NCI-H345 (cell line): ENCODE data around the gene BRI3.

Source experiments
- DNase-seq: peaks from one replicate; lab custom pipeline; 2025; lab: John Stamatoyannopoulos, UW

The BRI3 gene

DNA sequence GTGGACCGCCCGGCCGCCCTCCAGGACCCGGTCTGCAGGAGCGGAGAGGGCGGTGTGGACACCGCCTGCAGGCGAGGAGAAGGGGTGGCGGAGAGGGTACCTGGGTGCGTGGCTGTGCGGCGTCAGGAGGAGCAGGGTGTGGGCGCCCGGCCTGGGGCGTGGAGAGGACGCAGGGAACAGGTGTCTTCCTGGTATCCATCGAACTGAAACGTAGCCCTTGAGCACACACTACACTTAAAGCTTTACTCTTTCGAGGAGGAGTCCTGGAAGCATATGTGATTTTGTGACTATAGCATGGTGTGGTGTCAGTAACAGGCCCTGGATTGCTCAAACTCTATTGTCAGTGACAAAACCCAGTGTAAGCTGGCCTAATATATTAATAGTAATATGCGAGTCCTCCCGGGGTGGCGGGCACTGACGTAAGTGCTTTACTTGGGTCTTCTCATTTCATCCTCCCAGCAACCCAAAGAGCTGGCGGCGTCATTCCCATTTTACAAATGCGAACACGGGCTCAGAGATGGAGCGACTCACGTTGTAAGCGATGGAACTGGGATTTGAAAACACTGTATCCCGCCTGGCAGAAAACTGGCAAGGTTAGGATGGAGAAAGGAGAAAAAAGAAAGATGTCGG is 28.9 kb upstream of the BRI3 start:
- no peak for DNase-seq

DNA sequence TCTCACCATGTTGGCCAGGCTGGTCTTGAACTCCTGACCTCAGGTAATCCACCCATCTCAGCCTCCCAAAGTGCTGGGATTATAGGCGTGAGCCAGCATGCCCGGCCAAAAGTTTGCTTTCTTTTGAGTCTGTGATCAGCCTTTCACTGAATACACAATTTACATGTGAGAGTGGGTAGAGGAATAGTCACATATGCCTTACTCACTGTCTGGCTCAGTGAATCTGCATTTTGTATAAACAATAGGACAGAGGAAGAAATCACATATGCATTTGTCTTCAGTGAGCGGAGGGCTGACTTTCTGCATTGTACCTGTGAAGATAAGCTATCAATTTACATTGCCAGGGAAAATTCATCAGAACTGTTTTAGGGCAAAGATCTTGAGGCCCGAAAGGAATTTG is 27.0 kb upstream of the BRI3 start:
- DNase-seq = no peak

DNA sequence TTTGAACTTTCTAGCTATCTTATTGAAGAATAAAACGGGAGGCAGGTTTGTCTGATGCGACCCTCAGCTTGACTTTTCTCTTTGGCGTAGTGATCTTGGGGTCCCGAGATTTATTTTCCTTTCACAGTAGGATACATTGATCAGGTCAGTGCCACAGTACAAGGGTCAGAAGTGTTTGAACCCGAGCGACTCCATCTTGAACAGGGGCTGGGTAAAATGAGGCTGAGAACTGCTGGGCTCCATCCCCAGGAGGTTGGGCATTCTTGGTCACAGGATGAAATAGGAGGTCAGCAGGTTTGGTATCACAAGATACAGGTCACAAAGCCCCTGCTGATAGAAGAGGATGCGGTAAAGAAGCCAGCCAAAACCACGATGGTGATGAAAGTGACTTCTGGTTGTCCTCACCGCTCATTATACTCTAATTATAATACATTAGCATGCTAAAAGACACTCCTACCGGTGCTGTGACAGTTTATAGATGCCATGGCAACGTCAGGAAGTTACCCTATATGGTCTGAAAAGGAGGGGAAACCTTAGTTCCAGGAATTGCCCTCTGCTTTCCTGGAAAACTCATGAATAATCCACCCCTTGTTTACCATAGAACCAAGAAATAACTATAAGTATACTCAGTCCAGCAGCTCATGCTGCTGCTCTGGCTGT is 26.4 kb upstream of the BRI3 start:
- DNase-seq = no peak

DNA sequence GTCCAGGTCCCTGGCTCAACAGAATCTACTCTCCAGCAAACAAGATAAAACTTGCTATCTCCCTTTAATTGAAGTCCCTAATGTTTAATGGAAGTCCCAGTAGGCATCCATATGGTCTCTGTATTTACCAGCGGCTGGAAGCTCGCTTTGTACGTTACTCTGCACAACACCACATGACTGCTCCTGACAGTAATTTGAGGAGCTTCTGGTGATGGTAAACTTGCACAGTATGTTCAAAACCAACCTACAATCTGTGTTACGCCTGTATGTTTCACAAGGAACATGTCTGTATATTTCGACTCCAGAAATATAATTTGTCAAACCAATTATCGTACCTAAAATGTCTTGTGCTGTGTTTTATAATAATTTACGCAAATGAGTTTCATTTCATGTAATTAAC is 25.1 kb upstream of the BRI3 start:
- no peak for DNase-seq

DNA sequence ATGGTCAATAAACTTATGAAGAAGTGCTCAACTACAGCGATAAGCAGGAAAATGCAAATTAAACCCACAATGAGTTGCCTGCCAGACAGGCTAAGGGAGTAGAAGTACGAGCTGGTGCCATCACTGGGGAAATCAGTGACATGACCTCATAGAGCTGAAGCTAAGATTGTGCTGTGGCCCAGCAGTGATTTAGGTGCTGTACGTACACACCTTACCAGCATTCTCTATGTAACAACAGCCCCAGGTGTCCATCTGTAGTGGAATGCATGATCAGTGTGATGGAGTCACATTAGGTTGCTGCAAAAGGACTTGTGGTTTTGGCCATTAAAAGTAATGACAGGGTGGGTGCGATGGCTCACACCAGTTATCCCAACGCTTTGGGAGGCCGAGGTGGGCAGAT is 23.8 kb upstream of the BRI3 start:
- no peak for DNase-seq

DNA sequence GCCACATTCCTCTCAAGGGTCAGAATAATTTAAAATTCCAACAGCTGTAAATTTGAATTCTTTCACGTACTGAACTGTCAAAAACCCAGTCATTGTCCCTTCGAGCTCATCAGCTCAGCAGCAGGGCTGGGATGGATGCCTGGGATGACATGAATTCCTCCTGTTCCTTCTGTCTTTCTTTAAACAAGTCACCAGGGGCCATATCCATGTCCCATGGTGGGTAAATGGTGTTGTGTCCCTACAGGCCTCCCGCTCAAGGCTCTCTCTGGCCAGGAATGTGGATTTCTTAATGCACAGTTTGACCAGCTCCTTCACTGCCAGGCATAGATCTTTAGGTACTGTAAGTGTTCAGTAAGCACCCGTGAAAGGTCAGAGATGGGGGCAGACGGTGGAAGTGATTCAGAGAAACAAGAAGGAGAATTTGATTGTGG is 15.6 kb upstream of the BRI3 start:
- DNase-seq = no peak

DNA sequence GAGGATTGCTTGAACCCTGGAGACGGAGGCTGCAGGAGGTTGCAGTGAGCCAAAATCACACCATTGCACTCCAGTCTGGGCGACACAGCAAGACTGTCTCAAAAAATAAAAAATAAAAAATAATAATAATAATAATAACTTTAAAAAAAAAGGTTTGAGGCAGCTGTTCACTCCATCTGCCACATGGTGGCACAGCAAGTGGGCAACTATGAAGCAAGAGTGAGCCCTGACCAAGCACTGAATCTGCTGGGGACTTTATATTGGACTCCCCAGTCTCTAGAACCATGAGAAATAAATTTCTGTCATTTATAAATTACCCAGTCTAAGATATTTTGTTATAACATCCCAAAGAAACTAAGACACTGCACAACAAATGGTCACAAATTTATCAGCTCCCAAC is 14.6 kb upstream of the BRI3 start:
- no peak for DNase-seq

DNA sequence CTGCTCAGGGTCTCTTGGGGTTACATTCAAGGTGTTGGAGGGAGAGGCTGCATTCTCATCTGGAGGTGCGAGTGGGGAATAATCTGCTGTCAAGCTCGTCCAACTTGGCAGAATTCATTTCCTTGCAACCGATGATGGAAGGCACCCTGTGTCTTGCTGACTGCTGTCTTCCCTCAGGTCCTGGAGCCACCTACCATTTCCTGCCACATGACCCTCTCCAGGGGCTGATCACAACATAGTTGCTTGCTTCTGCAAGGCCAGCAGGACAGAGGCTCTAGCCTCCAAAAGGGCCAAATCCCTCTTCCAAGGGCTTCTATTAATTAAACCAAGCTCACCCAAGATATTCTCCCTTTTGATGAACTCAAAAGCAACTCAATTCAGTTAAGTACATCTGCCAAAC is 14.2 kb upstream of the BRI3 start:
- no peak for DNase-seq

DNA sequence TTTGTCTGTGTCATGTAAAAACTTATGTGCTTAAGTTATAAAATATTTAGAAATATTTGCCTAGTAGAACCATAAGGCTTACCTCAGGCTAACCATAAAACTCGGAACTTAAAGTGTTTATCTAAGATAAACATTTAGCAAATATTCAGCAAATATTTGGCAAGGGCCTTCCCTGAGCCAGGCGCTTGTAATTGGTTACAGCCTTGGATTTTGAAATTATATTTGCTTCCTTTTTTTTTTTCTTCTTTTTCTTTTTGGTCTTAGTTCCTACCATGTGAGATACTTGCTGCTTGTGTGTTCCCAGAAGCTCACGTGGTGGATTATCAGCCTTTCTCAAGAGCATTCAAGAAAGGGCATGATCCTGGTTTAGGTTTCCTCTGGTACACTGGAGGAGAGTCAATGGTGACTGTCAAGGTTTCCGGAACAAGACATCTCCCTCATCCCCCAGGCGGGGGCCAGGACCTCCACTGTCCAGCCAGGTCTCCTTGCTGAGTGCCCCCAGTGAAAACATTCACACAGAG is 5.2 kb upstream of the BRI3 start:
- no peak for DNase-seq

DNA sequence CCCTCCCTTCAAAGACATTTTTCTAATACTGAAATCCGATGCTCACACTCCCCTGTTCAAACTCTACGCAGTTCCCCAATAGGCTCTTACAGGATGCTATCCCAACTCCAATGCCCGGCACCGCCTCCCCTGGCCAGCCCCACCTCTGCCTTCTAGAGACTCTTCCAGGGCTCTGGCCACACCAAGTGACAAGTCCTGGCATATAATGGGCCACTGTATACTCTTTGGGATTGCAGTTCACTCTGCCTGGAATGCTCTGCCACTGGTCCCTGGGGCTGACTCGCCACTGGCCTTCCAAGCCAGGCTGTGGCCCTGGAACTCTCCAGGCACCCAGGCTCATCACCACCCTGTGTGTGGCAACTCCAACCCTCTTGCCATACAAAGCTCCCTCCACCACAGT is 3.1 kb upstream of the BRI3 start:
- no peak for DNase-seq

DNA sequence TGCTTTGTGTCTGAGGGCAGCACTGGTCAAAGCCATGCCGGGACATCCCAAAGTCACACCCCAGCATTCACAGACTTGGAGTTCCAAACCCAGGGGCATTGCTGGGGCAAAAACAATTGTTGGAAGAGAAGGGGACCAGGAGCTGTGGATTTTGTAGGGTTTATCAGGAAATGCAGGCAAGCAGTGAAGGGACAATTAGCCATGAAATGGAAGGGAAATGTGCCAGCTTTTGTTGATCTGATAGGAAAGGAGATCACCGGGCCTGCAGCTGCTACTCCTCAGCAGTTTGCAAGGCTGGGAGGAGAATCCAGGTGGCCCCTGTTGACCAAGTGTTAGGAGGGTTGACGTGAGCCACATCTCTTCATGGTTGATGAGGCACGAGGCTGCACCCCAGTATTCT is 2.5 kb upstream of the BRI3 start:
- DNase-seq = peak; percentile 17

DNA sequence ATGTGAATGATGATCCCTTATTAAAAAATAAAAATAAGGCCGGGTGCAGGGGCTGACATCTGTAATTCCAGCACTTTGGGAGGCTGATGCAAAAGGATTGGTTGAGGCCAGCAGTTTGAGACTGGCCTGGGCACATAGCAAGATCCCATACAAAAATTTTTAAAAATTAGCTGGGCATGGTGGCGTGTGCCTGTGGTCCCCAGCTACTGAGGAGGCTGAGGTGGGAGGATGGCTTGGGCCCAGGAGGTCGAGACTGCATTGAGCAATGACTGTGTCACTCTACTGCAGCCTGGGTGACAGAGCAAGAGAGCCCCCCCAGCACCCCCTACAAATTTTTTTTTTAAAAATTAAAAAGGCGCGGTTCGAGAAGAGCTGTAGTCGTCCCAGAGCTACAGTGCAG is 1.2 kb upstream of the BRI3 start:
- no peak for DNase-seq

DNA sequence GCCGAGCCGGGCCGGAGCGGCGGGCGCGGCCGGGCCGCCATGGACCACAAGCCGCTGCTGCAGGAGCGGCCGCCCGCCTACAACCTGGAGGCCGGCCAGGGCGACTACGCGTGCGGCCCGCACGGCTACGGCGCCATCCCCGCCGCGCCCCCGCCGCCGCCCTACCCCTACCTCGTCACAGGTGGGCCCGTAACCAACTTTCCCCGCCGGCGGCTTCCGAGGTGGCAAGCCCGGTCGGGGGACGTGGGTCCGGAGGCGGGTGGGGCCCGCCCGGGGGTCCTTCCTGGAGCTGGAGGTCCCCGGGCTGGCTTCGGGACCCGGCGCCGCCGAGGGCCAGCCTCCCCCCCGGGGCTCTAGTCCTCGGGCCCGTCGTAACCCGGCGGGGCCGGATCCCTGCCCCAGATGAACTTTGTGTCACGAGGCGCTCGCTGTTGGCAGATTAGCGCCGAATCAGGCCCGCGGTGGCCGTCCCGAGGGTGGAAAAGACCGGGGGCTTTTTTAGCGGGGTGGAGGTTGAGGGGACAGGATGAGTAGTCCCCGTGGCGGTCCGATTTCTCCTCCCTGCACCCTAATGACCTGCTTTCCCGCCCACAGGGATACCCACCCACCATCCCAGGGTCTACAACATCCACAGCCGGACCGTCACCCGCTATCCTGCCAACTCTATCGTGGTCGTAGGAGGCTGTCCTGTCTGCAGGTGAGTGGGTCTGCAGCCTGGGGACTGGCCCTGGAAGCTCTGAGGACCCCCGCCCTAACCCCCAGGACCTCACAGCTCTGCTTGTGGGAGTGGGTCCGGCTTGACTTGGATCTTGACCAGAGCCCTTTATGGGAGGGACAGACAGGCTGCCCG is 496 bp downstream of the BRI3 start:
- no peak for DNase-seq

DNA sequence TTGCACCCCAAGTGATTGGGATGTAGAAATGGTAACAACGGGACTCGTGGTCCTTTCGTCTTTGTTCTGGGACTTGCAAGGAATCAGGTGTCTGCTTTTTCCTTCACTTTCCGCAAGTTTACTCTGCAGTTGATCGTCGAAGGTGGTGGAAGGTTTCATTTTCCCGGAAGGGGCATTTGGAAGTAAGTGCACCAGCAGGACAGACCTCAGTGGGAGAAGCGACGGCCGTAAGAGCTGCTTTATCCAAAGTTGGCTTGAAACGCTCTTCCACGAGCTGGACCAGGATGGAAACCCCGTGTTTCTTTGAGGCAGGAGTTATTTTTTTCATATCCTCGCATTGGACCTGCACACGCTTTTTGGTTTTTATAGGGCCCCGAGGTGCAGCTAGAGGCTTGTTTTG is 1.2 kb downstream of the BRI3 start:
- DNase-seq = no peak

DNA sequence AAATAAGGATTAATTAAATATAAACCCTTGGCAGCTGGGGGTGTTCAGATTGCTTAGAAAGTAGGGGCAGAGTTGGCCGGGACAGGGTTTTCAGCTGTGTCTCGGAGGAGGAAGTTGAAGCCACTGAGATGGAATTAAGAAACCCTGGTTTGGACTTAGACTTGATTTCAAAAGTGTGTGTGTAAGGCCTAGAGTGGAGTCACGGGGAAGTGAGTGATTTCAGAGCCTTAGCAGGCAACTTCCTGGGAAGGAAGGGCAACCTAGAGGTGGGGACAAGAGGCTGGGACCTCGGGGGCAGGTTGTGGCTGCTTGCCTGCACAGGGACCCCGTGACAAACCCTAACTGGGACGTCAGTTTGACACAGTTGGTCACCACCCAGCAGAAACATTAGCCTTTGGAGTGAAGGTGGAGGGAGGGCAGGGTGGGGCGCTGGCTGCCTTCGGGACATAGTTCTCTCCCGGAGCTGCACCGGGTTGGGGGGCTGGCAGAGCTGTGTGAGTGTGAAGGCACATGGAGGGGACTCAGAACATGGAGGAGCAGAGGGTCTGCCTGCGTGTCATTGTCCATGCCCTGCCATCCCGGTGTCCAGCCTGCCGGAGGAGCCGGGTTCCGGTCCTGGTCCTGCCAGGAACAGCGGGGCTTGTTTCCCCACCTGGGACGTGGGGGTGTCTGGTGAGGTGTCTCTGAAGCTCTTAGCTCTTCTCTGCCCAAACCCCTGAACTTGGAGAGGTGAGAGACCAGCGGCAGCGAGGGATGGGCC is 1.8 kb downstream of the BRI3 start:
- no peak for DNase-seq

DNA sequence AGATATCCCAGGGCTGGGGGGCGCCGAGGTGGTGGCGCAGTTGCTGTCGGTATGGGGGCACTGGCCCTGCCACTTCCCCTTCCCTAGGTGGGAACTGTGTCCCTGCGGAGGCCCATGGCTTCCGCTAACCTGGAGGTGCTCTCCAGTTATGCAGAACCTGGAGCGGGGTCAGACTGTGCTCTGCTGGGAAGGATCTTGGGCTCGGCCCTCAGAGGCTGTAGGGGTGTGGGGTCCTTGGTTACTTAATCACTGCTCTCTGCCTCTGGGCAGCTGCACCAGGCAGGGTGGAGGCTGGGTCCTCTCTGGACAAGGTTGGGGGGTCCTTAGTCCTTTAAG is 2.4 kb downstream of the BRI3 start:
- no peak for DNase-seq

DNA sequence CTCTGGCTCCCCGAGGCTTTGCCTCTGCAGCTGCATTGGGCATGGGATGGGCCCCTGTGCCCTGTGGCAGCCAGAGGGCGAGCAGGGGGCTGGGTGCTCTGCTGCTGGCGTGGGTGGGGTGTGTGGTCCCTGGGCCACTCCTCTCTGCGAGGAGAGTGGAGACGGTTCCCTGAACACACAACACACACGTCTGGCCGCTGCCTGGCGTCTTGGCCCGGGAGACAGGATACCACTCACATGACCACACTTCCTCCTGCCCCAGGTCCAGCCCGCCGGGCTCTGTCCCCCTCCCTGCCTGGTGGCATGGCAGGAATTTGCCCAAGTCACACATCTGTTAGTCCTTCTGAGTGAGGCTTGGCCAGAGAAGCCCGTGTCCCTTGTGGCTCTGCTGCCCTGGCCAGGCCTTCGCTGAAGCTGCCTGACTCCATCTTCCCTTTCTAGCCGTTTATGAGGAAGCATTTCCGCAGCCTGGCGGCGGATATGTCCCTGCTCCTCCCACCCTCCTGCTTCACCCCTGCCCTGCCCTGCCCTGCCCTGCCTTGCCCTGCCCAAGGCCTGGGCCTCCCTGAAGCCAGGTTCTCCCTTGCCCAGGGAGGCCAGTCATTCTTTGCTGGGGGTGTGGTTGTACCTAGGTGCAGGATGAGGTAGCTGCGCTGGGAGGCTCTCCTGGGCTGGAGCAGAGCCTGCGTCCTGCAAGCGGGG is 3.0 kb downstream of the BRI3 start:
- DNase-seq = no peak

DNA sequence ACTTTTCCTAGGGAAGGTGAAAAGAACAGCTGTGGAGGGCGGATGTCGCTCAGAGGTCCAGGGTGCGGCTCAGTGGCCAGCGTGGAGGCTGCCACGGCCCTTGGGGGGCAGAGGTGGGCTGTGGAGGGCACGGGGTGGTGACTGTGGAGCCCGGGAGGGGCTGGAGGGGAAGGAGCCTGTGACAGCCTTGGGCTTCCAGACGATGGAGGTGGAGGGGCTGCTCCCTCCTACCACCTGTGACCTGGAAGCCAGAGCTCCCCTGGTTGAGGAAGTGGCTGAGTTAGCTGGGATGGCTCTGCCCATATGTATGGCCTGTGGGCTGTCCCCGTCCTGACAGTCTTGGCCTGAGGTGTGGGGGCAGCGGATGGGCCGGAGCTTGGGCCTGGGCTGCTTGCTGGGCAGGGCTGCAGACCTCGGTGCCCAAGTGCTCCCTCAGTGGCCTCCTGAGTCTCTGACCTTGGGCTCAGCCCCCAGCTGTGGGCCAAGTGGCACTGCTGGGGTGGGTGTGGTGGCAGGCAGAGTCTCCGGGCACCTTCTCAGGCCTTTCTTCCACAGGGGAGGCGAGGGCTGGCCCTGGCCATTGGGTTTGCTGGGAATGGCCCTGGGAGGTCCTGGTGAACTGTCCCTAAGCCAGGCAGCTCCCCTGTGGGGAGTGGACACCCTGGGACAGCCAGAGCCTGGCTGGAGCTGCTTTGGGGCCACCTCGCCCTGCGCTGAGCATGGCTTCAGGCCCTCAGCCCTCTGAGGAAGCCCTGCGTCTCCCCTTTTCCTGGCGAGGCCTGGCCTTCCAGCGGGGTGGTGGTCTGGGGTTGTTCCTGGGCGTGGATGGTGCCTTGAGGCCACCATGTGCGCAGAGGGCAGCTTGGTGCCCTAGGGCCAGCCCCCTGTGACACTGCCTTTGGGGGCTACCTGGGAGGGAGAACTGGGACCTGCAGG is 3.9 kb downstream of the BRI3 start:
- no peak for DNase-seq

DNA sequence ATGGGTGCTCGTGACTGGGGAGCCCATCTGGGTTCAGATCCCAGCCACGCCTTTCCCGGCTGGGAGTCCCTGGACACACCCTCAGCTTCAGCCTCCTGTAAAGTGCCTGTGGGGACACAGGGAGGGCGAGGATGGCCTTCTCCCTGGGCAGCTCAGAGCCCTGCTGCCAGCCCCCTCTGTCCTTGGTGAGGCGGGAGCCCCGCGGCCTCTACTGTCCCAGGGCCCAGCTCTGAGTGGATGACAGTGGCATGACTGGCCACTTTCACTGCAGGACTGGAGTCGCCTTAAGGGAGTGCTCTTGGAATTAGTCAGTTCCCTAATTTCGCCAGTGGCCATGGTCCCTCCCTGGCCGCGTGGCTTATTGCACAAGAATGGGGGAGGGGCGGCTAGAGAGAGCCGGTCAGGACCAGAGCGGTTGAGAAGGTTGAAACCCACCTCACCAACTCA is 4.6 kb downstream of the BRI3 start:
- no peak for DNase-seq

DNA sequence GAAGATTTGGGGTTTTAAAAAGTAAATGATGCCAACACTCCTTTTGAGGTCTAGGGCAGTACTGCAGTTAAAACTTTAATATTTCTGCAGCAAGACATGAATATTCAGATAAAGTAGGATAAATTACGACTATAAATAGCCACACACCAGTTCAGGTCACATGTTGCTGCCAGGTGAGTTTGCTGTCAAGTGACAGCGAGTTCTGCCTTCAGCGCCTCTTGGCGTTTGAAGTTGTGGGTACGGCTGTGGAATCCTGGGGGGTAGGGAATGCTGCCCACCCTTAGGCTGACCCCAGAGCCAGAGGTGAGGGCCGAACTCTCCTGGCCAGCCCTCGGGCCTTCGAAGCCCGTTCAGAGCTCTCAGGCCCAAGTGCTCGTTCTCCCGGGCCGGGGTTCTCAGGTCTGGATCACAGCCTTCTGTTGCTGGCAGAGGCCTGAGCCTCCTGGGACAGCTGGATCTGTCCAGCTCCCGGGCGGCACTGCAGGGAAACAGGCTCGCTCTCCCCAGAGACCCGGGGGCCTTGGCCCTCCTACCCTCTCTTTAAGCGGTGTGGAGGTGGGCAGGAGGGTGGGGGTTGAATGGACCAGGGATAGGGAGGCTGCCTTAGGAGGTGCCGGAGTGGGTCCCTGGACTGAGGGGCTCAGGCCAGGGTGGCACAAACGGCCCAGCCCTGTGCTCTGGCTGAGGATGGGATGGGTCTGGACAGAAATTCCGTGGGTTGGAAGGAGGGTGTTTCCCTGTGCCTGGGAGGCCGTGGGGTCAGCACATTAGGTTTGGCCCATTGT is 5.4 kb downstream of the BRI3 start:
- DNase-seq = no peak
